SK-N-SH (cell line): ENCODE measurements around the gene PRIM2.

ENCODE experiments used
- JUND ChIP-seq: IDR thresholded peaks from 2 replicates; pipeline ENCODE4 v1.4.0; 2012
- TEAD4 ChIP-seq: IDR thresholded peaks from 2 replicates; pipeline ENCODE4 v1.4.0; 2012; ENCODE audit warnings: mild to moderate bottlenecking, borderline replicate concordance; ENCODE audit not compliant: insufficient read depth
- TF ChIP-seq, protein P1 (sequence below): fragments of 200-600 bp; sonication (generic); IDR thresholded peaks from 2 replicates; pipeline ENCODE4 v1.6.1; 2017; ENCODE audit warnings: antibody characterized with exemption, mild to moderate bottlenecking, moderate library complexity

DNA sequence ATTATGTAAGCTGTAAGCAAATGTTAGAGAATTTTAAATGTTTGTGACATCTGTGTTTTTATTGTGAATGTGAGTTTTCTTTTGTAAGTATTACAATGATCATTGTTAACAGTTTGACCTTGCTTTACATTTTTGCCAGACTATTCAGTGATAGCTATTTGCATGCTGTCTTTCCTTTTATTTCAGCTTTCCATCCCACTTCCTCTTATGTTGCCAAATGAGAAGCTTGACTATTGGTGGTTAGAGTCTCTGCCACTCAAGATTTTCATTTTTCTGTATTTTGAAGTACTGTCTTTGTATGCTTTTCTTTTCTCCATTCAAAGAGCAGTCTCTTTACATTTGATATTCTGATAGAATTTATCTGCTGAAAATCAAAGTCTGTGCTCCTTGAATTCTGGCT, 104.1 kb downstream of the PRIM2 start:
- TF ChIP-seq, protein P1, sequence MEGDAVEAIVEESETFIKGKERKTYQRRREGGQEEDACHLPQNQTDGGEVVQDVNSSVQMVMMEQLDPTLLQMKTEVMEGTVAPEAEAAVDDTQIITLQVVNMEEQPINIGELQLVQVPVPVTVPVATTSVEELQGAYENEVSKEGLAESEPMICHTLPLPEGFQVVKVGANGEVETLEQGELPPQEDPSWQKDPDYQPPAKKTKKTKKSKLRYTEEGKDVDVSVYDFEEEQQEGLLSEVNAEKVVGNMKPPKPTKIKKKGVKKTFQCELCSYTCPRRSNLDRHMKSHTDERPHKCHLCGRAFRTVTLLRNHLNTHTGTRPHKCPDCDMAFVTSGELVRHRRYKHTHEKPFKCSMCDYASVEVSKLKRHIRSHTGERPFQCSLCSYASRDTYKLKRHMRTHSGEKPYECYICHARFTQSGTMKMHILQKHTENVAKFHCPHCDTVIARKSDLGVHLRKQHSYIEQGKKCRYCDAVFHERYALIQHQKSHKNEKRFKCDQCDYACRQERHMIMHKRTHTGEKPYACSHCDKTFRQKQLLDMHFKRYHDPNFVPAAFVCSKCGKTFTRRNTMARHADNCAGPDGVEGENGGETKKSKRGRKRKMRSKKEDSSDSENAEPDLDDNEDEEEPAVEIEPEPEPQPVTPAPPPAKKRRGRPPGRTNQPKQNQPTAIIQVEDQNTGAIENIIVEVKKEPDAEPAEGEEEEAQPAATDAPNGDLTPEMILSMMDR = no peak
- TF ChIP-seq TEAD4 = no peak
- no peak for TF ChIP-seq JUND
